Measurements from ENCODE around the gene NIT1.
A peak's percentile ranks its signal among the peaks of the same experiment; 100 is the strongest.
"Not testable (repeated sequence)": the region's sequence is repeated elsewhere in the genome, so short reads cannot be mapped to it uniquely, and the experiment has no call there.

Gene NIT1

GRCh38 chr1:161115961-161116360, 1.9 kb upstream of the NIT1 start:
- DNase-seq = not testable (repeated sequence)

GRCh38 chr1:161119092-161119903, 1.4 kb downstream of the NIT1 start:
- DNase-seq = no peak

- DNase-seq = no peak
Measured at GRCh38 chr1:161121042-161121650, 3.2 kb downstream of the NIT1 start.

GRCh38 chr1:161121834-161122233, 3.9 kb downstream of the NIT1 start:
- no peak for DNase-seq

GRCh38 chr1:161122967-161123366, 5.1 kb downstream of the NIT1 start:
- DNase-seq = no peak

- no peak for DNase-seq
Measured at GRCh38 chr1:161127649-161128048, 9.7 kb downstream of the NIT1 start.

GRCh38 chr1:161128591-161129420, 10.9 kb downstream of the NIT1 start:
- DNase-seq = no peak

GRCh38 chr1:161130266-161130665, 12.4 kb downstream of the NIT1 start:
- no peak for DNase-seq

- no peak for DNase-seq
Measured at GRCh38 chr1:161131523-161132409, 13.9 kb downstream of the NIT1 start.

GRCh38 chr1:161132410-161133219, 14.7 kb downstream of the NIT1 start, which contains the start of gene DEDD:
Gene DEDD, minus strand, starts transcription at chr1:161132667. Its CDS starts 8,205 bp downstream, at chr1:161124462.
- DNase-seq = peak; percentile 94

GRCh38 chr1:161133220-161133740, 15.4 kb downstream of the NIT1 start:
- no peak for DNase-seq

- no peak for DNase-seq
Measured at GRCh38 chr1:161137881-161138280, 20.0 kb downstream of the NIT1 start.

- no peak for DNase-seq
Measured at GRCh38 chr1:161138431-161138830, 20.5 kb downstream of the NIT1 start.

- peak; percentile 8 for DNase-seq
Measured at GRCh38 chr1:161139766-161140165, 21.9 kb downstream of the NIT1 start.

- no peak for DNase-seq
Measured at GRCh38 chr1:161140755-161141400, 23.0 kb downstream of the NIT1 start.

- DNase-seq = no peak
Measured at GRCh38 chr1:161145832-161146231, 27.9 kb downstream of the NIT1 start.

- no peak for DNase-seq
Measured at GRCh38 chr1:161153176-161153575, 35.3 kb downstream of the NIT1 start.

GRCh38 chr1:161153682-161154337, 35.9 kb downstream of the NIT1 start, which contains the start of gene UFC1:
Gene UFC1, plus strand, starts transcription at chr1:161153978. Its CDS starts 20 bp downstream, at chr1:161153998.
- DNase-seq = peak; percentile 84

- DNase-seq = no peak
Measured at GRCh38 chr1:161157867-161158266, 40.0 kb downstream of the NIT1 start.
